Activated CD4-positive, alpha-beta T cell treated with anti-CD3 and anti-CD28 coated beads for 1 hour (primary cell): ENCODE results near the gene ITGB8.
"Not testable (repeated sequence)": the region's sequence is repeated elsewhere in the genome, so short reads cannot be mapped to it uniquely, and the experiment has no call there.

Experiments used
- DNase-seq: peaks from one replicate; pipeline ENCODE4 v3.0.0-alpha.2; 2020

The ITGB8 gene

DNA sequence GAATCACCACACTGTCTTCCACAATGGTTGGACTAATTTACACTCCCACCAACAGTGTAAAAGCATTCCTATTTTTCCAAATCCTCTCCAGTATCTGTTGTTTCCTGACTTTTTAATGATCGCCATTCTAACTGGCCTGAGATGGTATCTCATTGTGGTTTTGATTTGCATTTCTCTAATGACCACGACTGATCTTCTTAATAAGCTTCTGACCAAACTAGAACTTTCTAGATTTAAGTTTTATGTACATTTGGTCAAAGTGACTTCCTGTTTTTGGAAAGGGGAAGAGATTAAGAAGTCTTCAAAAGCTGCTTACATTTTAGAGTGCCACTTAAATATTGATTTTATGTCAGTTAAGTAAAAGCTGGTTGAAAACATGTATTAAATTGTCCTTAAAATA is 58.5 kb downstream of the ITGB8 start:
- DNase-seq = not testable (repeated sequence)

DNA sequence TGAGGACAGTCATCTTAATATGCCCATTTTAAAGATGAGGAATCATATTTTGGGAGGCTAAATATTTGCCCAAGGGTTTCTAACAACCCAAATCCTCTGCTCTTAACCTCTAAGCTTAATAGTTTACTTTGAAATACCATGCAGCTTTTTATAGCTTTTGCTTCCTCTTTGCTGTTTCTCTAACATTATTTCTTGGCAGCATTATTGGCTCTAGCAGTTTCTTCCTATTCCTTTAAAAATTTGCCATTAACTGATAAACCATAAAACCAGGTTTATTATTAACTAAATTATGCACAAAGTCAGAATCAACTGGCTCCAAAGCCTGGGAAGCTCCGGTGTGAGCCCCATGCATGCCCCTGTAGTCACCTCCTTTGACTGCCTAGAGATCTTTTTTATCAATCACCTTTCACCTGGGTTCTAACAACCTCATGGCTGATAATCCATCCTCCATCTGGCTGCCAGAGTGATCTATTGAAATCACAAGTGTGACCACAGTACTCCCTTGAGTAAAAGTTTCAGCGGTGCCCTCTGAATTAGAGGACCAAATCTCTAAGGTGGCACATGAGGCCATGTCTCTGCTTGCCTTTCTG is 62.4 kb downstream of the ITGB8 start:
- DNase-seq = no peak

DNA sequence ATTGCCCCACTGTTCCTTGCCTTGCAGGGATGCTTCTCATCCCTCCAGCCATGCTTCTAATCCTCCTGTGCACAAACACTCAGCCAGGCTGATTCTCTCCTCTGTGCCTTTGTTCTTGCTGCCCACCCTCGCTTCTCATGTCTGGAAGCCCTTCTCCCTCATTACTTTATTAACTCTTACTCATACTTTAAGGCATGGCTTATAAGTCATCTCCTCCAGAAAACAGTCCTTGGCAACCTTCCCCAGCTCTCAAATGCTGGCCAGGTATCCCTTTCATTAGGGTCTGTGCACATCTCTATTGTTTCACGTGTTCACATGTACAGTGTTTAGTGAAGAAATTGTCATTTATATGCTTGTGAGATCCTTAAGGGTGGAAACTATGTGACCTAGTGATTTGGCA is 62.9 kb downstream of the ITGB8 start:
- no peak for DNase-seq

DNA sequence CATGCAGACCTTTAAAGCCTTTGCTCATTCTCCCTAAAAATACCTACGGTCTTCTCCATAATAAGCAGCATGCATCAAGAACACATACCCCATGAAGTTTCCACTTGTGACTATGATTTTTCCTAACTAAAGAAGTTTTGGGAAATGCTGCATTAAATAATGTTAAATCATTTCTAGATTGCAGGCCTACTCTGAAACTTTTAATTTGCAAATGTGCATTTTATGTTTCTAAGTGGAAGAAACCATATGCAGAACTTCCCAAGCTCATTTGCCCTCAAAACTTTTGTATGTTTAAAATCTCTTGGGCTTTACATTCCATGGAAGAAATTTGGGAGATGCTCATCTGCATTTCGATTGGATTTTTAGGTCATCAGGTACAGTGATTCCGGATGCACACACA is 63.6 kb downstream of the ITGB8 start:
- DNase-seq = no peak

DNA sequence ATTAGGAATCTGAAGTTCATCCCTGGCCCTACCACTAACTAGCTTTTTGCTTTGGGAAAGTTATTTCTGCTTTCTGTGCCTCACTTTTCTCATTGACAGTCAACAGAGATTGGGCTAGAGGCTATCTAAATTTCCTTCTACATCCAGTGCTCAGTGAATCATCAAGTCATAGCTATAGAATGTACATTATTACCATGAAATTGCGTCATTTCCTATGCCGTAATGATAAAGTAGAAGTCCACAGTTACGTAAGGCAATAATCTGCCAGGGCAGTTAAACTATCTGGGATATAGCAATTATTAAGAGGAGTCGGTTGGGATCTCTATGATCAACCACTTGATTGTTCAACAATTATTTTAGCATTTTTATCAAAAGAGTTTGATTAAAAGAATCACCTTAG is 64.4 kb downstream of the ITGB8 start:
- DNase-seq = no peak

DNA sequence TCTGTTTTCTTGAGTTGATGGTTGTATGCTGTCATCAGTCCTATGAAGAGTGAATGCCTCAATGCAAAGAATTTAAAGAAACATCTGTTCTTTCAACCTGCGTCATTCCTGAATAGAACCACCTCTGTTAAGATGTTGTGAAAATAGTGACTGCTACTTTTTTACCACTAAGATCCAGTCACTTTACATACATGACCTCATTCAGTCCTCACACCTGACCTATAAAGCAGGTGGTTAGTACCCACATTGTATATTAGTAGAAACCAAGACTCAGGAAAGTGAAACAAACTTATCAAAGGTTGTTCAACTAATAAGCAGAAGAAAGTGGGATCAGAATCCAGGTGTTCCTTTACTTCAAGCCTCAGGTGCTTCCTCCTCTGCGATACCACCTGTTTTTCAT is 64.8 kb downstream of the ITGB8 start:
- DNase-seq = no peak

DNA sequence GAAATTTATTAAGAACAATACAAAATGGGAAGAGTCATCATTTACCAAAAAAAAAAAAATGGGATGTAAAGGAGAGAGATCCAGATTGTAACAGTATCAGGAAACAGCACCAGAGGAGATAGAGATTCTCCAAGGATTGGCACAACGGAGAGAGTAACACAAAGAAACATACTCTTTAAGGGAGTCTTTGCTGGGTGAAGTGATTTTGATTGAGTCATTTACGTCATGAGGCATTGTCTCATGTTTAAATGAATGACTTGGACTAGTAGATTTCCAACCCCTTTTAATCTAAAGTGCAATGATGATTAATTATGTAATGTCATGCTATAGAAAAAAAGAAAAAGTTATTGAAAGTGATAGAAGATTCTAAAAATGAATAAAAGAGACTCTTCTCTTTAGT is 68.8 kb downstream of the ITGB8 start:
- no peak for DNase-seq

DNA sequence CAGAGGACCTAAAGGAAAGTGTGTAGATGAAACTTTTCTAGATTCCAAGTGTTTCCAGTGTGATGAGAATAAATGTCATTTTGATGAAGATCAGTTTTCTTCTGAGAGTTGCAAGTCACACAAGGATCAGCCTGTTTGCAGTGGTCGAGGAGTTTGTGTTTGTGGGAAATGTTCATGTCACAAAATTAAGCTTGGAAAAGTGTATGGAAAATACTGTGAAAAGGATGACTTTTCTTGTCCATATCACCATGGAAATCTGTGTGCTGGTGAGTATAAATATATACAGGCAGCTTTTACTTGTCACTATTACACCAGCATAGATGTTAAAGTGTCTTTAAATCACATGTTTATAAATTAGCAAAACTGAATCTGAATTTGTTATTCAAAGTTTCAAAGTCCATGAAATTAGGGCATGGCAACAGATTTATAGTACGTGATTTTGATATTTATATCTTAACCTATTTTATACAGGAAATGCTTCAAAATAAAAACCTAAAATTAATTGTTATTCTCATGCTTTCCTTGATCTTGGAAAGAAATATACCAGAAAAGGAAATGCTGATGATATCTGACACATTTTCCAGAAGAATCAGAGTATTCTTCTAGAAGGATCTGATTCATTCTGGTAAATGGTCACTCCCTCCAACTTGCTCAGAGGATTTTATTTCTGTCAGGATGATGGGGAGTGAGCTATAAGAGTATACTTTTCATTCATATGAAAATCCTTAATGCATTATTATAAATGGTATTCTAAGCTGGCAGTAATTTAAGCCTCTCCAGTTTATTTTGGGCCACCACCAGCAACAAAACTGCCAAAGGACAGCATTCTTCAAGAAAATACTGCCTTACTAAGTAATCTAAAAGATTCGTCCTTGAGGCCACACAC is 71.4 kb downstream of the ITGB8 start:
- DNase-seq = no peak

DNA sequence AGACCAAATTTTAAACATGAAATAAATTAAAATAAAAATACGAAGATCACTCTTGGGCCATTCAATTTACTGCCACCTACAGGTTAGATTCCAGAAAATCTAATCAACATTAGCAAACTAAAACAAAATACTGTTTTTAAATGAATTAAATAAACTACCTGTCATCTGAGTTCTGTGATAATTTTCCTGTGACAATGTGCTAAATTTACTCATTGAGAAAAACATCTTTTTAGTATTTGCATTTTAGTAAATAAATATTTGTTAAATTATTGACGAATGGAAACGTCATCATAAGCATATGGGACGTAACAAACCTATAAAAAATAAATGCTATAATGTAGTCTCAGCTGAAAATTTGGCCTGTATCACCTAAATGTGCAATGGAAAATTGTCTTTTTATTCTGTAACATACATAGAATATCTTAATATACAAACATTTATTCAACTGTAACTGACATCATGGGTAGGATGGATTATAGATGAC is 72.1 kb downstream of the ITGB8 start:
- no peak for DNase-seq

DNA sequence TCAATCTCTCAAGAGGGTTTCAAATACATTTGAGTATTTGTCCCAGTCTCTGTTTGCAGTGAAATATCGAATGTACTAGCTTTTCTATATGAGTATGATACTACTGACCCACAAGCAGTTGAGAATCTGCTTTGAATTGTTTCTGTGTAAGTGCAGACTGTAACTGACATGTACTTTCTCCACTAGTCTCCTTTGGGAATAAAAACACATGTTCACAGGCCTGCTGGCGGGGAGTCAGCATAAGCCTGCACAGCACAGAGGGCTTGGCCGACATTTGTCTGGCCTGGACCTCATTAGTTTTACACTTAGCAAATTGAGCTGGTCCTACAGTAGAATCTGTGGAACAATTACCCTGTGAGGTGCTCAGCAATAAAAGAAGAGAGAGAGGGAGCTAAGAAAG is 72.6 kb downstream of the ITGB8 start:
- no peak for DNase-seq

DNA sequence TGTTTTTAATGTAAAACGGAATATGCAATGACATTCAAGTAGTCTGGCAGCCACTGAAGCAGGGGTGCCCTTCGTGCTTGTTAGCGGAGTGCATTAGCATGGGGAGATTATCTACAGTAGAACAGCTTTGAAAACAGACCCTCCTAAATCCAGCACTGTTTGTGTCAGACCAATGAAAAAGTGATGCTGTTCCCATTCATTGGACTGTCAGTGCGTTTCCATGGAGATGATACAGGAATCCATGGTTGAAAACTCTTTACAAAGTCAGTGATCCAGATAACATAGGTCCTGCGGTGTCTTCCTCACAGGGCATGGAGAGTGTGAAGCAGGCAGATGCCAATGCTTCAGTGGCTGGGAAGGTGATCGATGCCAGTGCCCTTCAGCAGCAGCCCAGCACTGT is 73.6 kb downstream of the ITGB8 start:
- DNase-seq = no peak

DNA sequence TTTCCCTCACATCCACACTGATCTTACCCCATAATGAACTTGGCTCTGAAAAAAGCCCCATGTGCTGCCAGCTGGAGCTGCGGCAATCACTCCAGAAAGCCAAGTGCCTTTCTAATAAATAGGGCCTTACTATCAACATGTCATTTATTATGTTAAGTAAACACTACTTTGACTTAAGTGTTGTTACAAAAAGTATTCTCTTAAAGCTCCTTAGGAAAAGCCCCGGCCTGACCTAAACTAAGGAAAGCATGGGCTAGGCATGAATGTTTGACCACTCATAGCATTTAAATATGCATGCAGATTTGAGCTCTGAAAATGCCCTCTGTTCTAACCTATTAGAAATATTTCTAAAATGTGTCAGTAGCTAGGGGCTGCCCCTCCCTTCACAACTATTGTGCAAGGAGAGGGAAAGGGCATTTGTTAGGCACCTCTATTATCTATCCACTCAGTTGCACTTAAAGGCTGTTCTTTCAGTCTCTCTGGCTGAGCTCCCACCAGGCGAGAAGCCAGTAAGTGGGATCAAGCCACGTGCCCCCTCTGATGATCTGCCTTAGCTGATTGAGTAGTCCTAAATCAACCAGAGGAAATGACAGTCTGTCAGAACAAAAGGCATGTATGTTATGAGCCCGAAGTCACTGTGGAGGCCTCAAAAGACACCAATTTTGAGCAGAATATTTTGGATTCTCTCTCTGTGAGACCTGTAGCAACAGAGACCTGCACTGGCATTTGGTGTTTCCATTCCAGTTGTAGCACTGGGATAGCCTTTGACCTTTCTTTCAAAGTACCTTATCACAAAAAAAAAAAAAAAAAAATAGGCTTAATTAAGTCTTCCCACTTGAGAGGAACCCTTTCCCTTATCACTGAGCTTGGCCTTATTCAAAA is 77.1 kb downstream of the ITGB8 start:
- DNase-seq = no peak

DNA sequence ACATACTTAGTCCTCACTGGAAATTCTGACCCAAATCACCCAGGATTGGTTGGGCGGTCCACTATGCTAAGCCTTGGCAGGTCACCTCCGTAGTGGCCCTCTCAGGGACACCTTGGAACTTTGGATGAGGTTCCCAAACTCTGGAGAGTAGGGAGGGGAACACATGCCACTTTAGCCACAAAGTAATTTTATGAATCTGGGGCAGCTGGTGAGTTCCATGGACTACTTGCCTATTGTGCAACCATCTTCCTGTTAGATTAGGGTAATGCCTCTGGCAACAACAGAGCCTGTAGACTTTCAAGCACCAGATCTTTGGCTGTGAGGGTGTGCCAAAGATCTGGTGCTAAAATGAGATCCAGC is 77.7 kb downstream of the ITGB8 start:
- no peak for DNase-seq

DNA sequence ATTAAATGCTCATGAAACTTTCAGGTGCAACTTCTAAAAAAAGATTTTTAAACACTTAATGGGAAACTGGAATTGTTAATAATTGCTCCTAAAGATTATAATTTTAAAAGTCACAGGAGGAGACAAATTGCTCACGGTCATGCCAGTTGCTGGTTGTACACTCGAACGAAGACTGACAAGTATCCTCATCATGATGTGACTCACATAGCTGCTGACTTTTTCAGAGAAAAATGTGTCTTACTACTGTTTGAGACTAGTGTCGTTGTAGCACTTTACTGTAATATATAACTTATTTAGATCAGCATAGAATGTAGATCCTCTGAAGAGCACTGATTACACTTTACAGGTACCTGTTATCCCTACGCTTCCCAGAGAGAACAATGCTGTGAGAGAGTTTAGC is 79.3 kb downstream of the ITGB8 start:
- no peak for DNase-seq

DNA sequence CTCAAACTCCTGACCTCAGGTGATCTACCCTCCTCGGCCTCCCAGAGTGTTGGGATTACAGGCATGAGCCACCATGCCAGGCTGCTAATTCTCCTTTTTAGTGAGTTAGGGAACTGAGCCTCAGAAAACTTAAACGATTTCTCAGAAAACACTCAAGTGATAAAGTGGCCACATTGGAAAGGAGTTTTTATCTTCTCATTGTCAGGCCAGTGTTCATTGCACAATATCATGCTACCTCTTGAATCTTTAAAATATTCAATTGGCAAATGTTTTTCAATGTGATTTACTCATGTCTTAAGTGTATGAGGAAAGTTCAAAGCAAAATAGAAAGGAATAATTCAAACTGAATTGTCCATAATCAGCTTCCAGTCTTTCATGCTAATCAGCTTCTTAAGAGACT is 80.7 kb downstream of the ITGB8 start:
- no peak for DNase-seq

DNA sequence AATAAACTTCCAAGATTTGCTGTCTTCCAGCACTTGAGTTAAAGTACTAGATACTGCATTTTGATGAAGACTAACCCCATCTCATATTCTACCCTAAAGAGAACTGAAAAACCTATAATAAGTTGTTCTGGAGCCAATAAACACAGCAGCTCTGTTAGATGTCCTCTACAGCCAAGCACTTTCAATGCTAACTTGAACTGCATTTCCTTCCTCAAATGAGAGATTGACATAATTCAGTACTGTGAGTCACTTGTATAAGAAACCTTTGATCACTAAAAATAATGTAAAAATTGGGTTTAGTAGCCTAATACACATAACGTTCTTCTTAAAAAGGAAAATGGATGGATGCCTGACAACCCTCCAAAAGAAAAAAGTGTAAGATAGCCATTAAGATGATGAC is 81.3 kb downstream of the ITGB8 start:
- DNase-seq = no peak

DNA sequence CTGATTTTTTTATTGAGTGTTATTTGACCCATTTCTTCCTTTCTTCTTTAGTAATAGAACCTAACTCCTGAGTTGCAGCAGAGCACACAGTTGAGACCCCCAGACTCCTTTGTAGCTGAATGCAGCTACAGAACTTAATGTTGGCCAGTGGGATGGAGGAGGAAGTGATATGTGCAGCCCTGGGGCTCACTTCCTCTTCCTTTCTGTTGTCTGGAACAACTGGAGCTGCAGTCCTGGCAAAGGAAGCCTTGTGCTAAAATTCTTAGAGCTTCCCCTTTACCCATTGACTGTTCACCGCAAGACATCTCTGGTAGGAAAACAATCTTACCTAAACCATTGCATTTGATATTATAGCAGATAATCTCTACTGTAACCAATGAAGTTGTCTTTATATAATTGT is 86.6 kb downstream of the ITGB8 start:
- DNase-seq = no peak

DNA sequence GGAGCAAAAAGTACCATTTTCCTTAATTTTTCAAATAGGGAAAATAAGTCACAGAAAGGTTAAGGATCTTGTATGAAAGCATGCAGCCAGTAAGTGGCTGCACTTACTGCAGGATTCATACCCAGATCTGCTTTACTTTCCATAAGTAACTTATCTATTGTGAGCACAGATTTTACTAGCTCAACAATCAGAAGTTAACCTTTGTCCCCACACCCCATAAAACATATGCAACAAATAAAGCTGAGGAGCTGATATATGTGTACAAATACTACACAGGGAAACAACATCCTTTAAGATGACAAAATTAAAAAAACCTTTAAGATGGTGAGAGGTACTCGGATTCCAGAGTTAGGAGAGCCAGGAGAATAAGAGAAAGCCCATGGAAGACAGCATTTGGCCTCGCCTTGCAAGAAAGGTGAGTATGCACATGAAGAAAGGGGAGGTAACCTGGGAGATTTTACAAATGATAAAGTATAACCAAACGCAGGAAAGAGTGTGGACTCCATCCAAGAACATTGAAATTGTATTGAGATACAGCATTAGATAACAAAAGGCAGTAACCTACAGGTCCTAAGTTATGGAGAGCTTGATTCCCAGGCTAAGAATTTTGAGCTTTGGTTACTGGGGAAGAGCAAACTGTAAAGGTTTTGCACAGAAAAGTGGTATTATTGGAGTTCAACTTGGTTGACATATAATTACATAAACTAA is 87.1 kb downstream of the ITGB8 start:
- no peak for DNase-seq

DNA sequence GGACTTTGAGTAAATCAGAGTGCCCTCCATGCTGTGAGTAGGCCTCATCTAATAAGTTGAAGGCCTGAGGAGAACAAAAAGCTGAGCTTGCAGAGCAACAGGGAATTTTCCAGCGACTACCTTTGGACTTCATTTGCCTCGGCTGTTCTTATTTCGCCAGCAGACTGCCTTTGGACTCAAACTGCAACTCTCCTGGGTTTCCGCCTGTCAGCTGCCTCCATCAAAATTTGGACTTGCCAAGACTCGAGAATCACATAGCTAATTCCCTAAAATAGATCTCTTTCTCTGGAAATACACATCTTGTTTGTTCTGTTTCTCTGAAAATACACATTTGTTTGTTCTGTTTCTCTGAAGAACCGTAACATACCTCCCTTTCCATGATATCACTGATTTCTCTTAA is 93.8 kb downstream of the ITGB8 start:
- DNase-seq = no peak

DNA sequence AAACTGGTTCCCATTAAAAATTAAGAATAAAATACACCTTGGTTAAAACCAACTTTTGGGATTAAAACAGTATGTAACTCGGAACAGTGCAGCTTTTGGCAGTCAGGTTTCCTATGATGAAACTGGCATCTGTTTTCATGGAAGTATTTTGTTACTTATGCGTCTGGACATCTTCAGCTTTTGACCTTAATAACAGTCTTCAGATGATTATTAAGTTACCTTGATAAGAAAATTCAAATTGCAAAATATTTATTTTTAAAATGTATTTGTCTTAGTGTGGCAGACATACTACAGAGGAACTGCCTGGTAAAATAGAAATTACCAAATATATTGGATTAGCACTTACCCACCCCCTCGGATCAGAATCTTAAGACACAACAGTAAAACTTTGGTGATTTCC is 100.0 kb downstream of the ITGB8 start:
- no peak for DNase-seq

DNA sequence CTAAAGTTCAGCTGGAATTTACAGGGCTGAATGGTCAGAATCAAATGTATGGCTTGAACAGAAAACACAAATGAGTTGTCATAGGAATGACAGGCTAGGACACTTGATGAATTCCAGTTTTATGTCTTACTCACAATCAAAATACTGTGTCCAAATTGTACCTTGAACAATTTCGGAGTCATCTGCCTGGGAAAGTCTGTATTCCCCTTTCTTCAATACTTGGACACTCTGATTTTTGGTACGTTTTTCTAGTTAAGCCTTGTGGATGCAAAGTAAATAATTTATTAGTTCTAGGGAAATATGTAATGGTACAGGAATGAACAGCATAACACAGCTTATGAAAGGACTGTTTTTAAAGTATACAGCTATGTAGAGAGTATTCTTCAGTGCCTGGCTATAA is 100.4 kb downstream of the ITGB8 start:
- DNase-seq = no peak

DNA sequence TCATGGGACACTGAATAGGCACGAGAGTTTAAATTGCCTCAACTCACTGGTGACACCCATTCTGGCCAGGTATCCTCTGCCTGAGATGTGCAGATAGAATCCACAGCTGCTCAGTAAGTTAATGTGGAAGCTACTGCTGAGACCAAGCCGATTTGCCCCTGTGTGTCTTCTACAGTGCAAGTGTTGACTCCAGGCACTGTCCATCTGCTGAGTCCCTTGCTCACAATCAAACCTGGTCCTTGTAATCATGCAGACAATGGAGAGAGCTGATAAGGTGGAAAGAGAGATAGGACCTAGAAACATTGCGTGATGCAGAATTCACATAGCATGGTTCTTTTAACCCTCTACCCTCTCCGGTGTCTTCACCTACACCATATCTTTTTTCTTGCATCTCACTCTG is 101.4 kb downstream of the ITGB8 start:
- DNase-seq = no peak

DNA sequence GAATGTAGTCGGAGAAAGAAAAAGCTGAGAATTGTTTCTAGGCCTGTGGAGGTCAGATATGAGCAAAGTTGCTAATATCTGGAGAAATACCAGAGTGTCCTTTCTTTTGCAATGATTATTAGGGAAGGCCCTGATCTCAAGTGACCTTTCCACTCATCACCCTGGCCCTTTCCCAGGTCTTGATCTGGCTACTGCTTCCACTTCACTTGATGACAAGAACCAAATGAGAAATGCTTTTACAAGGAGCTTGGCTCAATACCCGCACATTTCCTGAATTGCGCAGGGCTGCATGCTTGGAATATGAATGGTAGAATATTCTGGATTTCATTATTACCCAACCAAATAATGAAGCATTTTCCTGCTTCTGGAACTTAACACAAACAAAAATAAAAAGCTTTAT is 104.6 kb downstream of the ITGB8 start:
- no peak for DNase-seq
